Activated T-cell treated with anti-CD3 and anti-CD28 coated beads for 48 hours (primary cell): ENCODE results near the gene PPM1M.

ENCODE experiments used
- DNase-seq: peaks from one replicate; pipeline ENCODE4 v3.0.0-alpha.2; 2020; ENCODE audit warnings: low read depth

The PPM1M gene

GRCh38 chr3:52295671-52296208, 50.2 kb downstream of the PPM1M start:
- DNase-seq: no peak

GRCh38 chr3:52297242-52298148, 51.9 kb downstream of the PPM1M start:
- DNase-seq: no peak

DNA sequence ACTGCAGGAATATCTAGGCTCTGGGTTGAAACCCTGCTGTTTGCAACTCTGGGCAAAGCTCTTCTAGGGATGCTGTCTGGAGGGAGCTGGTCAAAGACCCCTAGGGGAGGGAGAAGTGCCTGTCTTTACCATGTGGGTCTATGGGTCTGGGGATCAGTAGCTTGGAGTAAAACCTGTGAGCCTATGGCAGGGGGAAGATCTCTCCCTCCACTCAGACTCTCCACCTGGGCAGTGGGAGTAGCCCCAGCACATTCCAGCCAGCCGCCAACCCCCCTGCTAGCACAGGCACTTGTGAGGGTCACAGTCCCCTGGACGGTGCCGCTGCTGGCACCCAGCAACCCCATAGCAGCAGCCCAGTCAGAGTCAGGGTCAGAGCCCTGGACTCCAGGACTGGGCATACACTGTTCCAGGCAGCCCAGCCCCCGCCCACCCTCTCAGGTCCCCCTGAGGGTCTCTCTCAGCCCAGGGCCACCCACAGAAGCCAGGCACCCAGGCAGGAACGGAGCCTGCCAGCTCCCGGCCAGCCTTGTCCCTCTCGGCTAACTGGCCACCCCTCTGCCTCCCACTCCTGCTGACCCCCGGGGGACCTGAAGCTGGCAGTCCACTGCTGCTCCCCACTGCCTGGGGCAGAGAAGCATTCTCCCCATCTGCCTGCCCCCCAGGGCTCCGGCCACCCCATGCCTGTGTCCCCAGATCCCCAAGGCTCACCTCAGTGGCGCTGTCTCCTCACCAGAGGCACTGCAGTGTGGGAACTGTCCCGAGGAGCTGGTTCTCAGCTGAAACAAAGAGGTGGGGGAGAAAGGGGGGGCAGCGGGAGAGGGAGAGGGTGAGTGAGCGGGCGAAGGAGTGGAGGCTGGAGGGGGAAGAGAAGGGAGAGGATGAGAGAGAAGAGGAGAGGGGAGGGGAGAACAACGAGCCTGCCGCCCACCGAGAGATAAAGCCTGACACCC, 52.9 kb downstream of the PPM1M start:
- DNase-seq: no peak

- DNase-seq: no peak
Measured at GRCh38 chr3:52299247-52299878, 53.8 kb downstream of the PPM1M start.
